ENCODE data around the gene RAD51B.

DNA sequence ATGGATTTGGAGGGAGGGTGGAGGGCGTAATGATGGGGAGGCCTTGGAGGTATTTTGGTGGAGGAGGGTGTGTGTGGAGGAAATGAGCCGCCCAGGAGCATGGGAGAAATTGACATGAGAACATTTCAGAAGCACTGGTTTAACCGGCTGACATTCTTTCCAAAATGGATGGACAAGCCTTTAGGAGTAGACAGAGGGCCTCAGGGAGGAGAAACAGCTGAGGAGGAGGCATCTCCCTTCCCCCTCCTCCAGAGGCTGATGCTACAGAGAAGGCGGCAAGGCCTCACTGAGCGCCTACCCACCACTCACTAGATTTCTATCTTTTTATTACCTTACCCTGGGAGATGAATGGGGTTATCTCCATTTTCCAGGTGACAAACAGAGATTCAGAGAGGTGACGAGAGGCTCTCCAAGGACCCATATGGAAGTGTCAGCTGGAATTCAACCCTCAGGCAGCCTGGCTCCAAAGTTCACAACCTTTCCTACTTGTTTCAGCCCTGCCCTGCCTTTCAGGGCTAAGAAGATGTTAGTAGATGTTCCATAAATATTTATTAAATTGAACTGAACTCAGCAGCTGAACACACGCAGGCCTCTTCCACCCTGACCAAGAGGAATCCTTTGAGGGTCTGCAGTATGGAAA is 683.7 kb downstream of the RAD51B start:
- TF ChIP-seq, protein P1, sequence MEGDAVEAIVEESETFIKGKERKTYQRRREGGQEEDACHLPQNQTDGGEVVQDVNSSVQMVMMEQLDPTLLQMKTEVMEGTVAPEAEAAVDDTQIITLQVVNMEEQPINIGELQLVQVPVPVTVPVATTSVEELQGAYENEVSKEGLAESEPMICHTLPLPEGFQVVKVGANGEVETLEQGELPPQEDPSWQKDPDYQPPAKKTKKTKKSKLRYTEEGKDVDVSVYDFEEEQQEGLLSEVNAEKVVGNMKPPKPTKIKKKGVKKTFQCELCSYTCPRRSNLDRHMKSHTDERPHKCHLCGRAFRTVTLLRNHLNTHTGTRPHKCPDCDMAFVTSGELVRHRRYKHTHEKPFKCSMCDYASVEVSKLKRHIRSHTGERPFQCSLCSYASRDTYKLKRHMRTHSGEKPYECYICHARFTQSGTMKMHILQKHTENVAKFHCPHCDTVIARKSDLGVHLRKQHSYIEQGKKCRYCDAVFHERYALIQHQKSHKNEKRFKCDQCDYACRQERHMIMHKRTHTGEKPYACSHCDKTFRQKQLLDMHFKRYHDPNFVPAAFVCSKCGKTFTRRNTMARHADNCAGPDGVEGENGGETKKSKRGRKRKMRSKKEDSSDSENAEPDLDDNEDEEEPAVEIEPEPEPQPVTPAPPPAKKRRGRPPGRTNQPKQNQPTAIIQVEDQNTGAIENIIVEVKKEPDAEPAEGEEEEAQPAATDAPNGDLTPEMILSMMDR (IDR thresholded peaks at IDR 0.05 in 2 of 3, conservative IDR thresholded peaks at IDR 0.05 in 1 of 3; ENCODE audit: insufficient read depth in 2 of 3, low read depth in 1 of 3, low read length in 3 of 3) = no peak
- TF ChIP-seq, protein P2, sequence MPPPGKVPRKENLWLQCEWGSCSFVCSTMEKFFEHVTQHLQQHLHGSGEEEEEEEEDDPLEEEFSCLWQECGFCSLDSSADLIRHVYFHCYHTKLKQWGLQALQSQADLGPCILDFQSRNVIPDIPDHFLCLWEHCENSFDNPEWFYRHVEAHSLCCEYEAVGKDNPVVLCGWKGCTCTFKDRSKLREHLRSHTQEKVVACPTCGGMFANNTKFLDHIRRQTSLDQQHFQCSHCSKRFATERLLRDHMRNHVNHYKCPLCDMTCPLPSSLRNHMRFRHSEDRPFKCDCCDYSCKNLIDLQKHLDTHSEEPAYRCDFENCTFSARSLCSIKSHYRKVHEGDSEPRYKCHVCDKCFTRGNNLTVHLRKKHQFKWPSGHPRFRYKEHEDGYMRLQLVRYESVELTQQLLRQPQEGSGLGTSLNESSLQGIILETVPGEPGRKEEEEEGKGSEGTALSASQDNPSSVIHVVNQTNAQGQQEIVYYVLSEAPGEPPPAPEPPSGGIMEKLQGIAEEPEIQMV (tag; conservative IDR thresholded peaks at IDR 0.05; ENCODE audit: low read depth) = no peak
- no peak for TF ChIP-seq TAF9B (IDR thresholded peaks at IDR 0.05; ENCODE audit: partially characterized antibody)
- no peak for TF ChIP-seq FUS (optimal IDR thresholded peaks at IDR 0.05; ENCODE audit: low read depth, low read length)
- TF ChIP-seq ZKSCAN8 (CRISPR knock-in tag; IDR thresholded peaks at IDR 0.05) = no peak
- no peak for TF ChIP-seq ZNF431 (CRISPR knock-in tag; IDR thresholded peaks at IDR 0.05)
- TF ChIP-seq RFX5 (IDR thresholded peaks at IDR 0.05; ENCODE audit: low read depth, low read length) = no peak
- no peak for TF ChIP-seq ZBTB17 (CRISPR knock-in tag; IDR thresholded peaks at IDR 0.05)
- TF ChIP-seq HDAC2 (IDR thresholded peaks at IDR 0.05) = no peak
- TF ChIP-seq RFX1 (IDR thresholded peaks at IDR 0.05) = no peak
- TF ChIP-seq RBM39 (optimal IDR thresholded peaks at IDR 0.05; ENCODE audit: low read depth, low read length) = no peak

All from K562 (cell line).